Panc1 (cell line): ENCODE measurements around the gene MAGEA11.

Experiments
- POLR2AphosphoS5 ChIP-seq: IDR thresholded peaks from 2 replicates; pipeline ENCODE4 v1.6.1; 2012; ENCODE audit warnings: mild to moderate bottlenecking, low read depth, low read length, moderate library complexity
- REST ChIP-seq, 2 experiments: IDR thresholded peaks; 2 replicates each; pipeline ENCODE4 v1.6.1; 2011 to 2012; ENCODE audit warnings: low read depth in 2 of 2, control low read depth in 1 of 2, low read length in 1 of 2, mild to moderate bottlenecking in 1 of 2, moderate library complexity in 1 of 2; ENCODE audit not compliant: insufficient read depth in 1 of 2
- SIN3A ChIP-seq: IDR thresholded peaks from 2 replicates; pipeline ENCODE4 v1.6.1; 2012; ENCODE audit warnings: low read depth, mild to moderate bottlenecking, low read length, moderate library complexity, borderline replicate concordance; ENCODE audit not compliant: insufficient read depth
- TCF7L2 ChIP-seq: IDR thresholded peaks from 2 replicates; pipeline ENCODE4 v1.6.1; 2011; ENCODE audit warnings: mild to moderate bottlenecking, low read depth, low read length, inconsistent platforms
- TF ChIP-seq, protein P1 (sequence below): fragments of 450-650 bp; IDR thresholded peaks from 2 replicates; pipeline ENCODE4 v1.5.1; 2017; ENCODE audit warnings: mild to moderate bottlenecking

- TF ChIP-seq, protein P1, sequence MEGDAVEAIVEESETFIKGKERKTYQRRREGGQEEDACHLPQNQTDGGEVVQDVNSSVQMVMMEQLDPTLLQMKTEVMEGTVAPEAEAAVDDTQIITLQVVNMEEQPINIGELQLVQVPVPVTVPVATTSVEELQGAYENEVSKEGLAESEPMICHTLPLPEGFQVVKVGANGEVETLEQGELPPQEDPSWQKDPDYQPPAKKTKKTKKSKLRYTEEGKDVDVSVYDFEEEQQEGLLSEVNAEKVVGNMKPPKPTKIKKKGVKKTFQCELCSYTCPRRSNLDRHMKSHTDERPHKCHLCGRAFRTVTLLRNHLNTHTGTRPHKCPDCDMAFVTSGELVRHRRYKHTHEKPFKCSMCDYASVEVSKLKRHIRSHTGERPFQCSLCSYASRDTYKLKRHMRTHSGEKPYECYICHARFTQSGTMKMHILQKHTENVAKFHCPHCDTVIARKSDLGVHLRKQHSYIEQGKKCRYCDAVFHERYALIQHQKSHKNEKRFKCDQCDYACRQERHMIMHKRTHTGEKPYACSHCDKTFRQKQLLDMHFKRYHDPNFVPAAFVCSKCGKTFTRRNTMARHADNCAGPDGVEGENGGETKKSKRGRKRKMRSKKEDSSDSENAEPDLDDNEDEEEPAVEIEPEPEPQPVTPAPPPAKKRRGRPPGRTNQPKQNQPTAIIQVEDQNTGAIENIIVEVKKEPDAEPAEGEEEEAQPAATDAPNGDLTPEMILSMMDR, result no peak
- TF ChIP-seq POLR2AphosphoS5 (no peak), SIN3A (no peak), REST (IDR thresholded peaks at IDR 0.05; ENCODE audit: insufficient read depth in 1 of 2, low read depth in 2 of 2, low read length in 1 of 2) (no peak), TCF7L2 (no peak)
Observed at GRCh38 chrX:149707147-149707901, 4.5 kb upstream of the MAGEA11 start.
